ENCODE measurements around the gene AVPR1B.

The AVPR1B gene

DNA sequence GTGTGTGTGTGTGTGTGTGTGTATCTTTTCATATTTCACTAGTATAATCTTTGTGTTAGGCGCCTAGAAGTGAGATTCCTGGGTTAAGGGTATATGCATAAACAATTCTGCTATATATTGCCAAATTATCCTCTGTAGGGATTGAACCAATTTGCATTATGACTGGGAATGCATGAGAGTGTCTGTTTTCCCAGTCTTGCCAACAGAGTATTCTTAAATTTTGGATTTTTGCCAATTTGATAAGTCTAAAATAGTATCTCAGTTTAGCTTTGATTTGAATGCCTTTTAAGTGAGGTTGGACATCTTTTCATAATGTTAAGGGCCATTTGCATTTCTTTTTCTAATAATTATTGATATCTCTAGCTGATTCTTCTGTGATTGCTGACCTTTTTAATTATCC is 8.2 kb upstream of the AVPR1B start:
- in situ Hi-C loops (cut with MboI; ENCODE audit: low sequenced_read_pairs, unreplicated experiment): no loop called here
- no peak for DNase-seq (ENCODE audit: low spot score)
- TF ChIP-seq CTCF (IDR thresholded peaks at IDR 0.05; ENCODE audit: borderline replicate concordance, control extremely low read depth, extremely low read depth, insufficient read depth, missing control alignments): no peak

DNA sequence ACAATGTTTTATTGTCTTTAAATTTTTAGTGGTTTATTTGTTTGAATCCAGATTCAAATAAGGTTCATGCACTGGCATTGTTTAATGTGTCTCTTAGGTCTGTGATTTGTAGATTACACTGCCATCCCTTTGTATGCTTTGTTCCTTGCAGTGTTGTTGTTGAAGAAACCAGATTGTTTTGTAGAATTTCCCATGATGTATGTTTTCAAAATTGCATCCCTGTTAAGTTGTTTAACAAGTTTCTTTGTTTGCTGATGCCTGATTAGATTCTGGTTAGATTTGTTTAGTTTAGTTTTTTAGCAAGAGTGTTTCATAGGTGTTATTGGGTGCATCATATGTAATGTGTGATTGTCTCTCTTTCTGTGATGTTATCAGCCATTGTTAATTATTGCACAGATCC is 5.5 kb upstream of the AVPR1B start:
- no peak for DNase-seq (ENCODE audit: low spot score)
- no peak for TF ChIP-seq CTCF (IDR thresholded peaks at IDR 0.05; ENCODE audit: borderline replicate concordance, control extremely low read depth, extremely low read depth, insufficient read depth, missing control alignments)
- in situ Hi-C loops (cut with MboI; ENCODE audit: low sequenced_read_pairs, unreplicated experiment): loop anchor here (25.0 kb wide), 1 partner anchor 335 kb away; the partner anchor contains the start of gene RAB29

DNA sequence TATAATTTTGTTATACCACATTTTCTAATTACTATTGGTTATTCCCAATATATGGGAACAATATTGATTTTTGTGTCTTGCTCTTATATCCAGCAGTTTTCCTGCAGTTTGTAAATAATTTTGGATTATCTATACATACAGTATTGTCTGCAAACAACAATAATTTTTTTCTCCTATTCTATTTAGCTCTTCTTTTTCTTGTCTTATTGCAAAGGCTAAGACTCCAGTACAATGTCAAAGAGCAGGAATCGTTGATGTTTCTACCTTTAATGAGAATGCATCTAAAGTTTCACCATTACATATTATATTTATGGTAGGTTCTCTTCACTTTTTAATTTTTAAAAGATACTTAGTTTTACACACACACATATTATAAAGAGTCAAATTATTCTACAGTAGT is 4.1 kb upstream of the AVPR1B start:
- TF ChIP-seq CTCF (IDR thresholded peaks at IDR 0.05; ENCODE audit: borderline replicate concordance, control extremely low read depth, extremely low read depth, insufficient read depth, missing control alignments): no peak
- in situ Hi-C loops (cut with MboI; ENCODE audit: low sequenced_read_pairs, unreplicated experiment): loop anchor here (25.0 kb wide), 1 partner anchor 334 kb away; the partner anchor contains the start of gene RAB29
- no peak for DNase-seq (ENCODE audit: low spot score)

DNA sequence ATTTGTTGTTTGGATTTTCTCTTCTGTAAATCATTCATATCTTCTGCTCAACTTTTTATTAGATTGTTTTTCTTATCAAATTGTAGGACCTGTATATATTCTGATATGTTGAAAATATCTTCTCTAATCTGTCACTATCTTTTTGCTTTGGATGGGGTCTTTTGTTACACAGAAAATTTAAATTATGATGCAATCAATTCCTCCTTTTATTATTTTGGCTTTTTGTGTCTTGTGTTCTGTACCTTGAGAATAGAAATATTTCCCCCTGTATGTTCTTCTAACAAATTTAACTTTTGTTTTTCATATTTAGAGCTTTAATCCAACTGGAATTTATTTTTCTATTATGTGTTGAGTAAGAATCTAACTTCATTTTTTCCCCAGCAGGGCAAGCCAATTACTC is 3.2 kb upstream of the AVPR1B start:
- in situ Hi-C loops (cut with MboI; ENCODE audit: low sequenced_read_pairs, unreplicated experiment): loop anchor here (25.0 kb wide), 1 partner anchor 333 kb away; the partner anchor contains the start of gene RAB29
- no peak for TF ChIP-seq CTCF (IDR thresholded peaks at IDR 0.05; ENCODE audit: borderline replicate concordance, control extremely low read depth, extremely low read depth, insufficient read depth, missing control alignments)
- no peak for DNase-seq (ENCODE audit: low spot score)

DNA sequence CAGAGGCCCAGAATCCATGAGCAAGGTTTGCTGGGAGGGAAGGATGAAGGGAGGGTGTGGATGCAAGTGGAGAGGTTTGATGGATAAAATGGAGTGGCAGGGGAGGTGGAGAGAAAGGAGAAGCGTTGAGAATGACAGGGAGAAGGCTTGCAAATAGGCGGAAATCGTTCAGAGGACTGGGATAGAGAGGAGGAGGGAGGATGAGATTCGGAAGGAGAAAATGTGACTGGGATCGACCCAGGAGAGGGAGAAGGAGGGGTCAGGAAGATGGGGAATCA is 376 bp downstream of the AVPR1B start:
- TF ChIP-seq CTCF (IDR thresholded peaks at IDR 0.05; ENCODE audit: borderline replicate concordance, control extremely low read depth, extremely low read depth, insufficient read depth, missing control alignments): no peak
- no peak for DNase-seq (ENCODE audit: low spot score)
- in situ Hi-C loops (cut with MboI; ENCODE audit: low sequenced_read_pairs, unreplicated experiment): loop anchor here (10.0 to 25.0 kb wide), 2 partner anchors 112 to 330 kb away; partner anchors contain the start of genes RAB29 and RAB7B

DNA sequence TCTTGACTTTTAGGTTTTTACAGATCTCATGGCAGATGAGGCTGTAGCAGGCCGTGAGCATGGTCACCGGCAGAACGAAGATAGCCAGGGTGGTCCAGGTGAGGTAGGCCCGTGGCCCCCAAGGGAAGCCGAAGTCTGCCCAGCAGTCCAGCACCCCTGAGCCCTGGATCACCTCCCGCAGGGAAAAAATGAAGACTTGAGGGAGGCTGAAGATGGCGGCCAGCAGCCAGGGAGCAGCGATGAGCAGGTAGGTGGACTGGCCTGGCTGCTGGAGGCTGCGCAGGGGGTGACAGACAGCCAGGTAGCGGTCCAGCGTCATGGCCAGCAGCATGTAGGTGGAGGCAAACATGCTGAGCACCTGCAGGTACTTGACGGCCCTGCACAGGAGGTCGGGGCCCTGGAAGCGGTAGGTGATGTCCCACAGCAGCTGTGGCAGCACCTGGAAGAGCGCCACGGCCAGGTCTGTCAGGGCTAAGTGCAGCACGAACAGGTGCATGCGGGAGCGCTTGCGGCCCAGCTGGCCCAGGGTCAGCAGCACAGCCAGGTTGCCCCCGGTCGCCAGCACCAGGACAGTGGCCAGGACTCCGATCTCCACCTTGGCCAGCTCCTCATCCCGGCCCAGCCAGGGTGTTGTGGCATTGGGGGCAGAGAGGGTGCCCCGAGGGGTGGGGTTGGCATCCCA is 856 bp downstream of the AVPR1B start:
- in situ Hi-C loops (cut with MboI; ENCODE audit: low sequenced_read_pairs, unreplicated experiment): loop anchor here (10.0 to 25.0 kb wide), 2 partner anchors 112 to 329 kb away; partner anchors contain the start of genes RAB29 and RAB7B
- no peak for DNase-seq (ENCODE audit: low spot score)
- no peak for TF ChIP-seq CTCF (IDR thresholded peaks at IDR 0.05; ENCODE audit: borderline replicate concordance, control extremely low read depth, extremely low read depth, insufficient read depth, missing control alignments)

Data from GM13976 (cell line).